GM19397 (cell line): Measurements from ENCODE around the gene PFKFB2.
A peak's percentile ranks its signal among the peaks of the same experiment; 100 is the strongest.
"Not testable (repeated sequence)": the region's sequence is repeated elsewhere in the genome, so short reads cannot be mapped to it uniquely, and the experiment has no call there.

ENCODE experiments used
- ATAC-seq: cut with Tn5 transposase; IDR thresholded peaks from one replicate; pipeline ENCODE4 v1.9.1; 2021; ENCODE audit warnings: mild to moderate bottlenecking, moderate library complexity; ENCODE audit not compliant: unreplicated experiment

The PFKFB2 gene

DNA sequence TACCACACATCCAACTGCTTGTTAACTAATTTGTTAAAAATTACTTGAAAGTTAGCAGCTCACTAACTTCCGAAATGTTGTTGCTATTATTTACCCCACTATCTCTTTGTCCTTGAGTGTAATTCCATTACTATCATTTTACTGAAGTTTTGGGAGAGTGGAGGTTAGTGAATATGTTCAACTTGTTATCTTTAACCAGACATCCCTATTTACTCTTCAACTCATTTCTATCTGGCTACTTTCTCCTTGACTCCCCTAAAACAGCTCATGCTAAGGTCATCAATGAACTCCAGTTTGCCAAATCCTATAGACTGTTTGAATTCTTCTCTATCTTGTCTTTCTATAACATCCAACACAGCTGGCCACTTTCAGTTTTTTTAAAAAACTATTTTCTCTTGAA is 16.2 kb upstream of the PFKFB2 start:
- ATAC-seq: no peak

DNA sequence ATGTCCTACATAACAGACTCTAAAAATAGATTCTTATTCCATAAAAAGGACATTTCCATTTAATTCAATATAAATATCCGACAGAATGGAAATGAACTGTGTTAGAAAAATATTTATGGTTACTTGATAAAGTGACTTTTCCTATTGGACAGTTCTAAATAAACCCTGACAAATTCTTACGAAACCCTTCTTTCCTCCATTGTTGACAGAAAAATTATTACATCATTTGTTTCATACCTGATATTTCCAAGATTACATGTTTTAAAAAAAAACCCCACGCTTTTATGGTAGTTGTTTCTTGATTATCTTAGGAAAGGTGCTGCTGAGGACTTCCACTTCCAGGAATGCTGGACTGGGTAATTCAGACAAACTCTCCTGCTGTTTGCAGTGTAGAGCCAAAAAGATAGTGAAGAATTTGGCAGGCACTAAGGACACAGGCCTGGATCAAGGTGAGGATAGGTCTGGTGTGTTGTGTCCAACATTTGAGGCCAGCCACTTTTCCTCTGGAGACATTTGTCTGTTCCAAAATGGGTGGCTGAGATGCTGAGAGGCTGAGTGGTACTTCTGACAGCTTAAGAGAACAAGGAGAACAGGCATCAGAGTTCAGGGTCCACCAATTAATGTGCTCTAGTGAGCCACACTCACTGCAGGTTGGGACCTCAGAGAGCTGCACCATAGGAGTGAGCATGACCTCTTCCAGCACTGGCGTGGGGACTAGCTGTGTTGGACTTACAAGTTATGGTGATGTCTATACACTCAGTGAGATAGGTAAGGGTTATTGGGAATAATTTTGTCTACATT is 13.5 kb upstream of the PFKFB2 start:
- no peak for ATAC-seq

DNA sequence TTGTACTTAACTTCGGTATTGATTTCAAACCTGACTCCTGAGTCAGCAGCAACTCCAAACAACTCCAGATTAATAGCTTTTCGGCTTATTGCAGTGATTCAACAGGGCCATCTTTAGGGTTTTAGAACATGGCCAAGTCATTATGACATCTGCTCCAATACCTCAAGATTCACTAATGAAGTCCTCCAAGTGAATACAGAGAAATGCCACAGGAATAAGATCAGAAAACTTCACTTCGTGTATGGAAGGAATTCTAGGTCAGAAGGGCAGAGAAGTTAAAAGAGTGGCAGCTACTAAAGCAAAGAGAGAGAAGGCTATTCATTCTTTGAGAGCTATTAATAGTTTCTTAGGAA is 12.9 kb upstream of the PFKFB2 start:
- no peak for ATAC-seq

DNA sequence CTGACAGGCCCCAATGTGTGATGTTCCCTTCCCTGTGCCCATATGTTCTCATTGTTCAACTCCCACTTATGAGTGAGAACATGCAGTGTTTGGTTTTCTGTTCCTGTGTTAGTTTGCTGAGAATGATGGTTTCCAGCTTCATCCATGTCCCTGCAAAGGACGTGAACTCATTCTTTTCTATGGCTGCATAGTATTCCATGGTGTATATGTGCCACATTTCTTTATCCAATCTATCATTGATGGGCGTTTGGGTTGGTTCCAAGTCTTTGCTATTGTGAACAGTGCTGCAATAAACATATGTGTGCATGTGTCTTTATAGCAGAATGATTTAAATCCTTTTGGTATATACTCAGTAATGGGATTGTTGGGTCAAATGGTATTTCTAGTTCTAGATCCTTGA is 11.7 kb upstream of the PFKFB2 start:
- ATAC-seq: not testable (repeated sequence)

DNA sequence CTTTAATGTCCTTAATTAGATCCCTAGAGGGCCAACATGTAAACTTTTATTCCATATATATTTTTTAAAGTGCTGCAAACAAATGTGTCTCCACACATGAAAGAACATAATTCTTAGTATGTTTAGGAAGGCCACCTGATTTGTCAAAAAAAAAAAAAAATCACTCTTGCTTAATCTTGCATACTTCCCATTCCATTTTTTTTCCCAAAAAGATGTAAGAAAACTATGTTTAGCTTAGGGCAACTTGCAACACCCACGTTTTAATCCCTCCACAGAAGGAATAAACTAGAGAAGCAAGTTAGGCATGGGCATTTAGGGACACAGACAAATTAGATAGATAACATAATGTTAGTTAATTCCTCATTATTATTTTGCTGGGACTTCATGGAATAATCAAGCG is 7.6 kb upstream of the PFKFB2 start:
- no peak for ATAC-seq

DNA sequence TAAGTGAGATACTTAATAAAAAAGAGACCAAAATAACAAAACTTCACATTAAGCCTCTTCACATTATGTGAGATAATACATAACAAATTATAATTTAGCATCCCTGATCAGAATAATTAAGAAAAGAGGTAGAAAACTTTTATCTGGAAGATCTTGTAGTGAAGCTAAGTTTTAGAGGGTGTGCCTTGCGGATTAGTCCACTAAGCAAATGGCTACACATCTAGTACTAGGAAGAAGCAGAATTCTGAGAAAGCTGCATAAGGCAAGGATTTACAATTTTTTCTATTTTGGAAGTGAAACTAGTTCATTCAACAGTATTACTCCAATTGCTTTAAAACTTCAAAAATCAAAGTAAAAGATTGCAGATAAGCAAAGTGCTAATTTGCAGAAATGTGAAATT is 5.6 kb upstream of the PFKFB2 start:
- ATAC-seq: no peak

DNA sequence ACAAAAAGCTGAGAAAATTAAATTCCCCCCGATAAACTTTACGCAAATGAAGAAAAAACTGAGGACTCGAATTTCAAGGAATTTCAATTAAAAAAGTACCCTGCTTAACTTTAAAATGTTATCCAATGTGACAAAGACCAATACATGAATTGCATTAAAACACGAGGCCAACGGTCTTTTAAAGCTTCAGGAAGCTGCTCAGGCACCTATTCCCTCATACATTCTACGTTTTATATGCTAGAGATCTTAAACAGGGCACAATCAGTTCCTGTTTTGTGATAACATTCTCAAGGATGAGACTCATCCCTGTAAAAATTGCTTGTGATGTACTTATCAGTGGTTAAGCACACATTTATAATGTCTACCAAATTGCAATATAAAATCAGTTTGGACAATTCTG is 5.0 kb upstream of the PFKFB2 start:
- no peak for ATAC-seq

DNA sequence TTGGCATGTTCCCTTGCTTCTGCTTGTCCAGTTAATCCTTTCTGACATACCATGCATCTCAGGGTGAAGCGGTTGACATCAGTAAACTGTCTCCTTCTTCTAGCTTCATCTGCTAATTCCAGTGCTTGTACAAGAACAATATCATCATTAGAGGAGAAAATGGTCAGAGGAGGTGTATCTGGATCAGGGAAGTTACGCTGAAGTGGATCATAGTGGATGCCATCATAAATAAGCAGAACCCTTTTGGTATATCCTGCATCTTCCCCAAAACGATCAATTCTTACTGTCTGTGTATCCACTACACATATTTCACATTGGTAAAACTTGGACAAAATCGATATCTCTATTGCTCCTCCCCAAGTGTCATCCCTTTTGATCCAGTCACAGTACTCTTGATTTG is 4.0 kb upstream of the PFKFB2 start:
- no peak for ATAC-seq

DNA sequence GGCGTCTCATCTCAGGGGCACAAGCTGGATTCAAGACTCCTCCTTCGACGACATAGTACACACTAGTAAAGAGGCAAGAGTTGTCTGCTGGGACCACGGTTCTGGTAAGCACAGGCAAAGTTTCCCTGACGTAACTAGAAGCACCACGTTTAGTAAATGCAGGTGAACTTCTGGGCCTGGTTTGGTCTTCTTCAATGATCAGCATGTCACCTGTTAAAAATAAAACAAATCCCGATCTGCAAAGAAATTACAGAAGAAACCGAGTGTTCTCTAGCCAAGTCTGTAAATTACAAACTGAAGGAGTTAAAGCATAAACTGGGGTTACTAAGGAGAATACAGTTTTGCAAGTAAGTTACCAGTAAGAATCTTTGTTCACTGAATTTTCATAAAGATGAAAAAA is 3.6 kb upstream of the PFKFB2 start:
- ATAC-seq: no peak

DNA sequence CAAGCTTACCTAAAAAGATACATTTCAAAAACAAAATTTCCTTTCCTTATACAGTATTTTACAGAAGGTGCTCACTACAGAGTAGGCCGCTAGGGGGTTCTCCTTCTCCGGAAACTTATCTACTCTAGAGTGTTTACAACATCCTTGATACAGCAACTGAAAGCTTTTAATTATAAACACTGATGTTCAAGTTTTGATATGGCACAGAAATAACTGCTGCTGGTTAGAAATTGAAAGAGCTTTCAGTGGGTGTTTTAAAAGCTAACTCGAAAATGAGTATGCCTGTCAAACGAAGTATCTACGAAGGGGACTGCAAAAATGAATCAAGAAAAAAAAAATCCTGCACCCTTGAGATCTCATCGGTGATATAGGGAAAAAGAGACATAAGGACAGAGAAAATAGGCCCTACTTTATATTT is 3.1 kb upstream of the PFKFB2 start:
- ATAC-seq: no peak

DNA sequence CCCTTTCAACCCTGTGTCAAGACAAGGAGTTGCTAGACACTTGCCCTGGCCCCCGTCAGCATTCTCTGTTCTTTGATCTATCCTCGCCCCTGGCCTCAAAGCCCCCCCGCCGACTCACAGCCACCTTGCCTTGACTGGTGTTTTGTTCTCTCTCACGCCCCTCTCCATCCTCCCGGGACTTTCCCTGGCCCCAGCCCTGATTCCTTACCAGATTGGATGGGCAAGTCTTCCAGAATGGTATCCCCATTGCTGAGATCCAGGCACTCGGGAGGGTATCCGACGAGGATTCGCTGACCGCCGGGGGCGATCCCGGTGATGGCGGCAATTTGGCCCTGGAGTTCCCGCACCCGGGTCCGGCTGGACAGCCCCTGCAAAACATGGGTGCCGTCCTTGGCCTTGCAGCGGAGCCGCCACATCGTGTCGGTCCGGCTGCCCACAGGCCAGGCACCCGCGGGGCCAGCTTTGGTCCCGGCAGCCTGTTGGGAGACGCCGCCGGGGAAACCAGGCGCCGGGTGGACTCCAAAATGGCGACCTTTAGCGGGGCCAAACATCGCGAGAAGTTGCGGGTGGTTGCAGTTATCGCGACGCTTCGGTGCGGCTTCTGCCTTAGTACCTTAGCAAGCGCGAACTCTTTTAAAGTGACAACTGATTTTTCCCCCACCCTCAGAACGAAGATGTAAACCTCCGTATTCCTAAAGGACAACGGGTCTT is 2.4 kb upstream of the PFKFB2 start:
- peak; percentile 41 for ATAC-seq

DNA sequence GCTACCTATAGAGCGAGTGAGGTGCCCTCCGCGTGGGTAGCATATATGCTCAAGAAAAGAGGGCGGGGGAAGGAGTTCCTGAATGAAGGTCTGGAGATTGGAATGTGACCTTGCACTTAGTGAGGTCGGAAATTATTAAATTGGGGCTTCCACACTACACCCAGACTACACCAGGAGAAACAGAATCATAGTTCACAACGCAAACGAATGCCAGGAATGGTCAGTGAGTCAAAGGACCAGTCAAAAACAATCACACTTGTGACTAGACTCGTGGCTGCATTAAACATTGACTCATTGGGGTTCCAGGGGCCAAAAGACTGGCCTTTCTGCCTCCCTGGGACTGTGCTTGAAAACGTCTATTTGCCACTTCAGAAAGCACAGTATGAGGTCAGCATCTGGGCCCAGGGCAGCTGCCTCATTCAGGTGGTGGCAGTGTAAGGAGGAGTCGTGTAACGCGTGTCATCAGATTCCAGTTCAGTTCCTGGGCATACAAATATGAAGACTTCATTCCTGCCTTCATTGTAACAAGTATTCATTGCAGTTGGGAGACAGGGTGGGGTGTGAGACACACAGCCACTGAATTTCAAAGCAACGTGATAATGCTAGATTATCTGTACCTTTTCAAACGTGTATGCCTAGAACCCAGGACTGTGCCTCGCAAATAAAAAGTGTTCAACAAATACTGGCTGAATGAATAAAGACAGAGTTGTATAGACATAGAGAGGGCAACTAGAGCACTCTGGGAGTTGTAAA is 1.7 kb upstream of the PFKFB2 start, which contains the start of gene YOD1:
Gene YOD1 (minus strand): TSS at position 18 of the 753 bp plus-strand sequence. CDS start 178 bp downstream, outside the sequence.
- ATAC-seq: no peak

DNA sequence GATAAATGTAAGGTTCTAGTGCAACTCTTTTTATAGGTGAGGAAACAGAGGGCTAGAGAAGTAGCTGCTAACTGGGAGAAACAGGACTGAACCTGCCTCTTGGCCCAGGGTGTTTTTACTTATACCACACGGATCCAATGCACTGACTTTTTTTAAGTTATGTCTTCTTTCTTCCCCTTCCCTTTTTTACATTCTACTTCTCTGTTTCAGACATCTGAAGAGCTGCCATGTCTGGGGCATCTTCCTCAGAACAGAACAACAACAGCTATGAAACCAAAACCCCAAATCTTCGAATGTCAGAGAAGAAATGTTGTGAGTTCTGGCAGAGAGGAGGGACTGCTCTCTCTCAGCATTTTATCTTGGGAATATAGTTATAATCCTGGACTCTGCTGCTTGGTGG is 1.4 kb downstream of the PFKFB2 start:
- no peak for ATAC-seq

DNA sequence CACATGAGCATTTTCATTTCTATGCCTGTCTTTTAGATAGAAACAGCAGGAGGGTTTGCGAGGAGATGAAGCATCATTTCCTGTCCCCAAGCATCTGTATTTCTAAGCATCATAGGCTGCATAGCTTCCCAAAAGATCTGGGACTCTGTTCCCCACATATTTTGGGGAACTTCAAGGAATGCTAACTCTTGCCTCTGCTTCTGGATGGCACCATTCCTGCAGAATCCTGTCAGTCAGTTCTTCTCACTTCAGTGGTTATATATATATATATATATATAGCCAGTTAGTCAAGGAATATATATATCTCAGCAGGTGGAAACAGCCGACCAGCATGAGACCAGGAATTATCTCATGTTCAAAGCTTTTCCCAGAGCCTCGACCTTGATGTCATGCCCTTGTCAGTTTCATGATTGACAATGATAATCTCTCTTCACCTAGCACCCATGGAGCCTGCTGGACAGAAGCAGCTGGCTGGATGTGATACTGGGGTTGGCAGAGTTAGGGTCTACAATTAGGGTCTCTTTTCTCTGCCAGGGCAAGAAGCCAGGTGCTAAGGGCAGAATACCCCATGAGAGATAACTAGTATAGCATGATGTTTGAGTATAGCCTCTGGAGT is 2.4 kb downstream of the PFKFB2 start:
- ATAC-seq: no peak

DNA sequence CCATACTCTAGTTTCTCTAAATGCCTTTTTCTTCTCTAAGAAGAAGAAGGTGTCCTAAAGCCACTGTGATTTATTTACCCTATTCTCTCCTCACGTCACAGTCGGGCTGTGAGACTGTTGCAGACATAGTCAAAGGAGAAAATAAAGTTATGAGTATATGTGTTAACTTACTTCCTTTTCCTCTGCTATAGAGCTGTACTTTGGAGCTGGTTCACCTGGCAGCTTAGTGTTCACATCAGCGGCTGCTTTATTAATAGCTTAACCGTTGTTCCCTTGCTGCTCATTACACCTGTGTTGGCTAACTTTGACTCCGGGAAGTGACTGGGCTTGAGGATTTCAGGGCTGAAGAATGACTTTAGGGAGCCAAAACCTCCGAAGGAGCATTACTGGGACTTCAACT is 3.6 kb downstream of the PFKFB2 start:
- no peak for ATAC-seq

DNA sequence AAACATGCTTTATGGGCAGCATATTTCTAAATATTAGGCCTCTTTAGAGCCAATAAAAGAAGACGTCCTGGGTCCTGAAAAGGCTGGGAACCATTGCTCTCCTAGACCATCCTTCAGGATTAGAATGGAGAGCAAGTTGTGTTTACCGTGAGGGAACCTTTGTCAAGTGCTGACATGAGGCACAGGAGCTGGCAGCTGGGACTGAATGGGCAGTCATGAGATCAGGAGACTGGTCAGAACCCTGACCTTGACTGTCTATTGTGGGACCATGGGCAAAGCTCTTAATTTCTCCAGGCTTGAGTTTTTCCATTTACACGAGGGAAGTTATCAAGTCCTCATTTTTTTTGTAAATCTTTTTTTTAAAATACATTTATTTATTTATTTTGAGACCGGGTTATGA is 5.2 kb downstream of the PFKFB2 start:
- no peak for ATAC-seq

DNA sequence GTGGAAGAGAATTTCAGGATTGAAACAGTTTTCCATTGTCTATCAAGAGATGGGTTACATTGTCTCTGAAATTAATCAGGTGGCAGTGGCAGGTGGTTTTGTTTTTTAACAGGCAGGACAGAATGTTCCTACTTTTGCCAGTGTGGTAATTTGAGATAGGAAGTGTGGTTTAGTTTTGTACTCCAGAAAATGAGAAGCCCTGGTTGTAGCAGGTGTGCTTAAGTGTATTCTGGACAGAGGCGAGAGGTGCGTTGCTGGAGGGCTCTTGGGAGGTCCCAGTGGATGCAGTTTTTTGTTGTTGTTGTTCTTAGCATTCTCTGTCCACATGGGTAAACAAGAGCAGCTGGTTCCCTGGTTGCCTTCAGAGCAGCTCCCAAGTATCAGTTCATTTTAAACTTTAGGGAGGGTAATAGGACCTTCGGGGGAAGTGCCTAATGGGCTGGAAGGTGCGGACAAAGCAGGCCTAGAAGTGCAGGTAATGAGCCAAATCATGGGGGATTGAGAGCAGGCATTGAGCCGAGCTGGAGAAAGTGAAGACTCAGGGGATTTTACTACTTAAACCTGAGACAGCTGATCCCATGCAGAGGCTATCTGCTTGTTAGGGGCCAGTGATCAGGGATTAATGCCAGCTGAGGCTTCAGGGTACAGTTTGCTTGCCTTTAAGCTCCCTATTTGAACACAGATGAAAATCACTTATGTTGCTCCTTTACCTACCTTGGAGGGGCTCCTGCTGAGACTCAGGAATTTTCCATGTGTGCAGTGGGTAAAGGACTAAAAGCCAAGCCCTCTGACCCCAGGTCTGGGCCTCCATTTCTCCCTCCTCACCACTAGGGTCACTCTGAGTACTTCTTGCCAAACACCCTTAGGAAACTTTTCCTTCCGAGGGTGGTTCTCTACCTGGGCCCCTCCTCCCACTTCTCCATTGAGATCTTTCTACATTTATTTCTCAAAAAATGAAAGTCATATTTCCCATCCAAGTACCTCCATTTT is 6.1 kb downstream of the PFKFB2 start:
- ATAC-seq: no peak

DNA sequence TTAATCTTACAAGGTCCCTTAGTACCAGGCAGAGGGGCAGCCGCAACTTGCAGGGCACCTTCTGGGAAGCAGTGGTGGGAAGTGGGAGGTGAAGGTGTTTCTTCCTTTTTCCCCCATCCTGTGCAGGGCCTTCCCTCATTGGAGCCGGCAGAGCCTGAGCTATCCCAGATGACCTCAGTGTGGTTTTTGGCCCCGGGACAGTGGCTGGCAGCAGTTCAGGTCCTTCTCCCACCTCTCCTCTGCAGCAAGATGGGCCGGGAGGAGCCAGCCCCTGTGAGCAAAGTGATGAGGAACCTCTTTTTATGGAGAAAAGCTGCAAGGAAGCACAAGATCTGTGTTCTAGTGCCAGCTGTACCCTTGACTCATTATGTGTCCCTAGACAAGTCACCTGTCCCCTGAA is 6.8 kb downstream of the PFKFB2 start:
- ATAC-seq: no peak

DNA sequence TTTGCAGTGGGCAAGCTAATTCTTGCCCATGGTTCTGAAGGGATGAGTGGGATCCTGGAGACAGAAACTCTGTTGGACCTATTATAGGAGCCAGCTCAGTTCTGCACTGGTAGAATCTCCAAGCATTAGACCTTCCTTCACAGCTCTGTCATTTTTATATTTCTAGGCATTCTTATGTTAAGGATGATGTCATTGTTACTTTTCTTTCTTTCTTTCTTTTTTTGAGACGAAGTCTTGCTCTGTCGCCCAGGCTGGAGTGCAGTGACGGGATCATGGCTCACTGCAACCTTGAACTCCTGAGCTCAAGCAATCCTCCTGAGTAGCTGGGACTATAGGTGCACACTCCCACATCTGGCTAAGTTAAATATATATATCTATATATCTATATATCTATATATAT is 7.5 kb downstream of the PFKFB2 start:
- no peak for ATAC-seq

DNA sequence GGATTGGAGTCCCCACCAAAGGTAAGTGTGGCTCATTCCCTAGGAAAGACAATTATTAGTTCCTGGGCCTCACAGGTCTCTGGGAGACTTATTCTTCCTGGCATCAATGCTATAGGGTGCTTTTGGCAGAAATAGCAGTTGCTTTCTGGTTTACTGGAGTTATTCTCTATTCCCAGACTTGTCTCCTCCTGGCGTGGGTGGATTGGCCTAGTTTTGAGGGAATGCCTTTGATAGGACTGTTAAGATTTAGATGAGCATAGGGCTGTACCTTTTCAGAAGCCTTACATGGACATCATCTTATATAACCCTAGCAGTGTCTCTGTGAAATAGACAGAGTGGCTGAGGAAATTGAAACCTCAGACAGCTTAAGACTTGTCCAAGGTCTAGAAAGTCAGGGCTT is 9.0 kb downstream of the PFKFB2 start:
- no peak for ATAC-seq
